ENCODE measurements around the gene PALD1. TPM values are rescaled to one million over a fixed set of nuclear protein-coding genes. Genes with fewer than 3 reads are reported as not detected.

The PALD1 gene
- total and polyA plus RNA-seq, 2 donors (not counting 1 experiment from before 2014, with no cell fraction given) = 0.09 to 0.33 TPM

GRCh38 chr10:70590655-70591416 is 112.3 kb downstream of the PALD1 start:
- Histone ChIP-seq H3K9me3 (ENCODE audit: control insufficient read depth, insufficient read depth, low read depth, low read length) (no peaks in the 10 kb centered on the region), H3K36me3 (ENCODE audit: control insufficient read depth, insufficient read depth, low read length) (no peaks in the 10 kb centered on the region), H3K27ac (ENCODE audit: insufficient read depth, low read length) (no peak overlapping the region), H4K20me1 (ENCODE audit: control insufficient read depth, extremely low read depth, insufficient read depth, low read length) (no peaks in the 10 kb centered on the region), H3K9ac (ENCODE audit: insufficient read depth, low read length) (no peak overlapping the region), H3K4me3 (replicated peaks in 1 of 4; ENCODE audit: control extremely low read depth in 1 of 4, insufficient read depth in 1 of 4, low read depth in 3 of 4, low read length in 4 of 4) (no peak overlapping the region), H2AFZ (ENCODE audit: low read length) (no peak overlapping the region), H3K4me2 (ENCODE audit: extremely low read depth, insufficient read depth, low read length) (no peak overlapping the region), H3K4me1 (ENCODE audit: control insufficient read depth, extremely low read depth, insufficient read depth, low read length) (no peaks in the 10 kb centered on the region), H3K79me2 (ENCODE audit: control insufficient read depth, insufficient read depth, low read length) (no peaks in the 10 kb centered on the region), H3K27me3 (ENCODE audit: control insufficient read depth, insufficient read depth, low read length) (peaks cover 15% of the 10 kb centered on the region)
- DNase-seq (ENCODE audit: low read depth in 2 of 2) = no peak
- TF ChIP-seq CTCF (conservative IDR thresholded peaks at IDR 0.05 in 1 of 2, IDR thresholded peaks at IDR 0.05 in 1 of 2; ENCODE audit: low read depth in 1 of 2, low read length in 2 of 2) (no peak), EZH2 (IDR thresholded peaks at IDR 0.05; ENCODE audit: low read length, missing control alignments) (no peak)

GRCh38 chr10:70592186-70592735 is 113.7 kb downstream of the PALD1 start:
- TF ChIP-seq EZH2 (IDR thresholded peaks at IDR 0.05; ENCODE audit: low read length, missing control alignments) (no peak), CTCF (conservative IDR thresholded peaks at IDR 0.05 in 1 of 2, IDR thresholded peaks at IDR 0.05 in 1 of 2; ENCODE audit: low read depth in 1 of 2, low read length in 2 of 2) (no peak)

GRCh38 chr10:70592746-70593512 is 114.4 kb downstream of the PALD1 start:
- DNase-seq (ENCODE audit: low read depth in 2 of 2) = no peak
- H3K27me3 ChIP-seq (ENCODE audit: control insufficient read depth, insufficient read depth, low read length) = peaks cover 12% of the 10 kb centered on the region
- H3K27ac ChIP-seq (ENCODE audit: insufficient read depth, low read length) = no peak overlapping the region
- H3K9ac ChIP-seq (ENCODE audit: insufficient read depth, low read length) = no peak overlapping the region
- H3K4me2 ChIP-seq (ENCODE audit: extremely low read depth, insufficient read depth, low read length) = no peak overlapping the region
- TF ChIP-seq CTCF (conservative IDR thresholded peaks at IDR 0.05 in 1 of 2, IDR thresholded peaks at IDR 0.05 in 1 of 2; ENCODE audit: low read depth in 1 of 2, low read length in 2 of 2) (no peak), EZH2 (IDR thresholded peaks at IDR 0.05; ENCODE audit: low read length, missing control alignments) (no peak)
- no peaks in the 10 kb centered on the region for H3K9me3 ChIP-seq (ENCODE audit: control insufficient read depth, insufficient read depth, low read depth, low read length)
- no peak overlapping the region for H2AFZ ChIP-seq (ENCODE audit: low read length)
- no peak overlapping the region for H3K4me3 ChIP-seq (replicated peaks in 1 of 4; ENCODE audit: control extremely low read depth in 1 of 4, insufficient read depth in 1 of 4, low read depth in 3 of 4, low read length in 4 of 4)
- no peaks in the 10 kb centered on the region for H3K79me2 ChIP-seq (ENCODE audit: control insufficient read depth, insufficient read depth, low read length)
- H3K36me3 ChIP-seq (ENCODE audit: control insufficient read depth, insufficient read depth, low read length) = no peaks in the 10 kb centered on the region
- no peaks in the 10 kb centered on the region for H3K4me1 ChIP-seq (ENCODE audit: control insufficient read depth, extremely low read depth, insufficient read depth, low read length)
- no peaks in the 10 kb centered on the region for H4K20me1 ChIP-seq (ENCODE audit: control insufficient read depth, extremely low read depth, insufficient read depth, low read length)

More at GRCh38 chr10:70592186-70592735, 113.7 kb downstream of the PALD1 start:
- no peak overlapping the region for H3K4me2 ChIP-seq (ENCODE audit: extremely low read depth, insufficient read depth, low read length)
- H3K36me3 ChIP-seq (ENCODE audit: control insufficient read depth, insufficient read depth, low read length) = no peaks in the 10 kb centered on the region
- H3K4me1 ChIP-seq (ENCODE audit: control insufficient read depth, extremely low read depth, insufficient read depth, low read length) = no peaks in the 10 kb centered on the region
- no peaks in the 10 kb centered on the region for H3K9me3 ChIP-seq (ENCODE audit: control insufficient read depth, insufficient read depth, low read depth, low read length)
- no peak for DNase-seq (ENCODE audit: low read depth in 2 of 2)
- no peak overlapping the region for H2AFZ ChIP-seq (ENCODE audit: low read length)
- H3K79me2 ChIP-seq (ENCODE audit: control insufficient read depth, insufficient read depth, low read length) = no peaks in the 10 kb centered on the region
- no peak overlapping the region for H3K4me3 ChIP-seq (replicated peaks in 1 of 4; ENCODE audit: control extremely low read depth in 1 of 4, insufficient read depth in 1 of 4, low read depth in 3 of 4, low read length in 4 of 4)
- H4K20me1 ChIP-seq (ENCODE audit: control insufficient read depth, extremely low read depth, insufficient read depth, low read length) = no peaks in the 10 kb centered on the region
- peaks cover 12% of the 10 kb centered on the region for H3K27me3 ChIP-seq (ENCODE audit: control insufficient read depth, insufficient read depth, low read length)
- no peak overlapping the region for H3K9ac ChIP-seq (ENCODE audit: insufficient read depth, low read length)
- H3K27ac ChIP-seq (ENCODE audit: insufficient read depth, low read length) = no peak overlapping the region

Measured in fibroblast of lung (primary cell).